Measurements from ENCODE around the gene FGF12.

The FGF12 gene

GRCh38 chr3:192246847-192247559 lies 480.3 kb downstream of the FGF12 start:
- no peak for DNase-seq

GRCh38 chr3:192244591-192244990 lies 482.8 kb downstream of the FGF12 start:
- DNase-seq, result no peak

GRCh38 chr3:192239956-192240355 lies 487.4 kb downstream of the FGF12 start:
- DNase-seq, result no peak

- no peak for DNase-seq
These were observed 489.2 kb downstream of the FGF12 start for GRCh38 chr3:192237992-192238608.

- no peak for DNase-seq
These were observed 497.5 kb downstream of the FGF12 start for GRCh38 chr3:192229866-192230265.

GRCh38 chr3:192224634-192225155 lies 502.6 kb downstream of the FGF12 start:
- DNase-seq, result no peak

- no peak for DNase-seq
These were observed 503.5 kb downstream of the FGF12 start for GRCh38 chr3:192223815-192224214.

- DNase-seq, result no peak
These were observed 506.4 kb downstream of the FGF12 start for GRCh38 chr3:192220915-192221314.

GRCh38 chr3:192219926-192220325 lies 507.4 kb downstream of the FGF12 start:
- DNase-seq, result no peak

GRCh38 chr3:192216067-192216466 lies 511.3 kb downstream of the FGF12 start:
- DNase-seq, result no peak

- DNase-seq, result no peak
These were observed 514.4 kb downstream of the FGF12 start for GRCh38 chr3:192212979-192213378.

- DNase-seq, result no peak
These were observed 515.0 kb downstream of the FGF12 start for GRCh38 chr3:192212335-192212734.

- no peak for DNase-seq
These were observed 519.7 kb downstream of the FGF12 start for GRCh38 chr3:192207651-192208050.

GRCh38 chr3:192207239-192207638 lies 520.1 kb downstream of the FGF12 start:
- no peak for DNase-seq

- no peak for DNase-seq
These were observed 533.3 kb downstream of the FGF12 start for GRCh38 chr3:192194085-192194484.

GRCh38 chr3:192188218-192188835 lies 539.0 kb downstream of the FGF12 start:
- DNase-seq, result no peak

- DNase-seq, result no peak
These were observed 539.8 kb downstream of the FGF12 start for GRCh38 chr3:192187485-192188051.

- no peak for DNase-seq
These were observed 540.8 kb downstream of the FGF12 start for GRCh38 chr3:192186498-192186897.

- no peak for DNase-seq
These were observed 541.3 kb downstream of the FGF12 start for GRCh38 chr3:192186045-192186444.

- no peak for DNase-seq
These were observed 544.2 kb downstream of the FGF12 start for GRCh38 chr3:192183109-192183508.

- no peak for DNase-seq
These were observed 546.2 kb downstream of the FGF12 start for GRCh38 chr3:192181151-192181550.

- DNase-seq, result no peak
These were observed 550.0 kb downstream of the FGF12 start for GRCh38 chr3:192177383-192177782.

- no peak for DNase-seq
These were observed 553.1 kb downstream of the FGF12 start for GRCh38 chr3:192174283-192174682.

- DNase-seq, result no peak
These were observed 556.1 kb downstream of the FGF12 start for GRCh38 chr3:192171213-192171612.
